OCI-LY7 (cell line): ENCODE data around the gene FAM222A. TPM values are rescaled to one million over a fixed set of nuclear protein-coding genes. Genes with fewer than 3 reads are reported as not detected.

Source experiments
- BruUV-seq: library from RNA; stranded (reverse); fragments of 400-500 nt; replicated peaks from 2 replicates; lab custom pipeline; 2021; lab: Mats Ljungman, UMichigan
- CTCF ChIA-PET: fragments of 300-600 bp; sonication (Branson Sonifier 250); formaldehyde crosslinking; loops from one replicate; lab custom pipeline; 2022; ENCODE audit warnings: antibody characterized with exemption; ENCODE audit not compliant: unreplicated experiment; lab: Charles Lee
- POLR2A ChIA-PET: fragments of 300-600 bp; sonication (Branson Sonifier 250); formaldehyde crosslinking; loops from one replicate; lab custom pipeline; 2022; ENCODE audit warnings: antibody characterized with exemption; lab: Charles Lee
- DNase-seq: peaks from one replicate; pipeline ENCODE4 v3.0.0-alpha.2; 2015; ENCODE audit warnings: low spot score
- H2AFZ ChIP-seq: fragments of 200-600 bp; sonication (generic), shearing (Covaris generic); 2 replicates; pipeline ENCODE4 v1.6.1; 2014; ENCODE audit warnings: mild to moderate bottlenecking, antibody characterized with exemption, low read length, moderate library complexity
- H3K27ac ChIP-seq: fragments of 200-600 bp; sonication (generic); 2 replicates; pipeline ENCODE4 v1.5.1; 2014; ENCODE audit warnings: mixed run types, low read depth, mild to moderate bottlenecking, moderate library complexity, low read length, inconsistent platforms; ENCODE audit not compliant: poor library complexity, severe bottlenecking
- H3K36me3 ChIP-seq: fragments of 200-600 bp; sonication (generic); 2 replicates; pipeline ENCODE4 v1.6.1; 2014; ENCODE audit warnings: mild to moderate bottlenecking, antibody characterized with exemption, low read length, moderate library complexity, mixed read lengths; ENCODE audit not compliant: insufficient read depth
- H3K4me1 ChIP-seq: fragments of 200-600 bp; sonication (generic); 2 replicates; pipeline ENCODE4 v1.5.1; 2014; ENCODE audit warnings: mild to moderate bottlenecking, low read length; ENCODE audit not compliant: insufficient read depth, poor library complexity, severe bottlenecking
- H3K4me2 ChIP-seq: fragments of 200-600 bp; sonication (generic); 2 replicates; pipeline ENCODE4 v1.6.1; 2014; ENCODE audit warnings: mild to moderate bottlenecking, low read length
- H3K4me3 ChIP-seq: fragments of 200-600 bp; sonication (generic); 2 replicates; pipeline ENCODE4 v1.5.1; 2014; ENCODE audit warnings: mild to moderate bottlenecking, low read depth, low read length; ENCODE audit not compliant: poor library complexity, severe bottlenecking
- H3K79me2 ChIP-seq: fragments of 200-600 bp; sonication (generic); 2 replicates; pipeline ENCODE4 v1.6.1; 2016; ENCODE audit warnings: low read depth, mild to moderate bottlenecking, low read length, moderate library complexity, mixed read lengths; ENCODE audit not compliant: insufficient read depth
- H3K9me2 ChIP-seq: fragments of 200-600 bp; sonication (generic); 2 replicates; pipeline ENCODE4 v1.6.1; 2016; ENCODE audit warnings: mild to moderate bottlenecking, low read length, mixed read lengths; ENCODE audit not compliant: insufficient read depth
- H3K9me3 ChIP-seq: fragments of 200-600 bp; sonication (generic); 2 replicates; pipeline ENCODE4 v1.6.1; 2014; ENCODE audit warnings: mild to moderate bottlenecking, mixed run types, low read length, mixed read lengths
- H4K20me1 ChIP-seq: fragments of 200-600 bp; sonication (generic); 2 replicates; pipeline ENCODE4 v1.6.1; 2014; ENCODE audit warnings: mild to moderate bottlenecking, antibody characterized with exemption, low read length, moderate library complexity, mixed read lengths; ENCODE audit not compliant: insufficient read depth
- CTCF ChIP-seq: fragments of 200-600 bp; sonication (generic); conservative IDR thresholded peaks from 2 replicates; pipeline ENCODE4 v1.5.1; 2014; ENCODE audit warnings: mild to moderate bottlenecking, antibody characterized with exemption, low read length, moderate library complexity, mixed read lengths
- EZH2phosphoT487 ChIP-seq: fragments of 200-600 bp; sonication (generic); IDR thresholded peaks from 2 replicates; pipeline ENCODE4 v1.6.1; 2018; ENCODE audit warnings: low read depth, borderline replicate concordance, mild to moderate bottlenecking, mixed run types, antibody characterized with exemption, low read length, moderate library complexity, mixed read lengths
- intact Hi-C: fragments of 100-400 bp; cut with micrococcal nuclease; formaldehyde crosslinking; loops from one replicate; pipeline ENCODE4 v1.10.0; 2022; ENCODE audit not compliant: unreplicated experiment
- total RNA-seq, 2 experiments: library from RNA; depleted of rRNA in 1 of 2; stranded (reverse); fragments of >200 nt in 1 of 2; shearing (Covaris generic) in 1 of 2; gene quantifications; 2 replicates each; pipeline ENCODE4 v1.2.3, GENCODE V29; 2014 to 2022

Gene FAM222A
- total RNA-seq, 2 experiments from 2014 or later: 0.98 to 1.8 TPM

- Histone ChIP-seq H3K9me3 (no peaks in the 10 kb centered on the region), H3K4me3 (no peak overlapping the region), H3K27ac (no peak overlapping the region), H3K4me1 (no peaks in the 10 kb centered on the region), H3K36me3 (no peaks in the 10 kb centered on the region), H2AFZ (no peak overlapping the region), H3K79me2 (no peaks in the 10 kb centered on the region), H3K4me2 (no peak overlapping the region), H4K20me1 (no peaks in the 10 kb centered on the region), H3K9me2 (no peaks in the 10 kb centered on the region)
- intact Hi-C loops: no loop called here
- ChIA-PET POLR2A (no interaction called here), CTCF (no interaction called here)
- DNase-seq: no peak
- TF ChIP-seq EZH2phosphoT487 (no peak), CTCF (no peak)
- BruUV-seq: no TSS peak
These were observed 104.6 kb downstream of the FAM222A start for GRCh38 chr12:109818253-109818652.

GRCh38 chr12:109818905-109819500 lies 105.4 kb downstream of the FAM222A start:
- TF ChIP-seq EZH2phosphoT487 (no peak), CTCF (no peak)
- Histone ChIP-seq H4K20me1 (no peaks in the 10 kb centered on the region), H3K27ac (no peak overlapping the region), H3K36me3 (no peaks in the 10 kb centered on the region), H2AFZ (no peak overlapping the region), H3K4me3 (no peak overlapping the region), H3K4me2 (no peak overlapping the region), H3K4me1 (no peaks in the 10 kb centered on the region), H3K9me3 (no peaks in the 10 kb centered on the region), H3K79me2 (no peaks in the 10 kb centered on the region), H3K9me2 (no peaks in the 10 kb centered on the region)
- BruUV-seq: no TSS peak
- intact Hi-C loops: no loop called here
- DNase-seq: no peak
- ChIA-PET CTCF (interaction anchor here (0.6 kb wide), 1 partner anchor 23 kb away, joined by 3 read pairs; no protein-coding TSS in a partner anchor), POLR2A (no interaction called here)

Other genes starting within 250 kb of the FAM222A start
- gene KCTD10, start 236.5 kb upstream of the FAM222A start, total RNA-seq (2014; rRNA removed; shearing (Covaris generic)): 26.4 and 28.1 TPM in 2 replicates
- 43.5 and 45.7 TPM in 2 replicates for gene KCTD10, start 236.5 kb upstream of the FAM222A start, total RNA-seq (2022)
- gene UBE3B, start 236.2 kb upstream of the FAM222A start, total RNA-seq (2014; rRNA removed; shearing (Covaris generic)): 21.2 and 32.6 TPM in 2 replicates
- gene UBE3B, start 236.2 kb upstream of the FAM222A start, total RNA-seq (2022): 27.8 and 32.7 TPM in 2 replicates
- 44.1 and 59.8 TPM in 2 replicates for gene MMAB, start 140.3 kb upstream of the FAM222A start, total RNA-seq (2014; rRNA removed; shearing (Covaris generic))
- gene MMAB, start 140.3 kb upstream of the FAM222A start, total RNA-seq (2022): 90.0 and 93.0 TPM in 2 replicates
- 20.0 and 27.0 TPM in 2 replicates for gene MVK, start 140.0 kb upstream of the FAM222A start, total RNA-seq (2014; rRNA removed; shearing (Covaris generic))
- gene MVK, start 140.0 kb upstream of the FAM222A start, total RNA-seq (2022): 35.2 and 47.4 TPM in 2 replicates
- 2.1 TPM in 1 of 2 replicates, not detected in the other for gene TRPV4, start 119.6 kb downstream of the FAM222A start, total RNA-seq (2014; rRNA removed; shearing (Covaris generic))
- gene TRPV4, start 119.6 kb downstream of the FAM222A start, total RNA-seq (2022): not detected in 2 replicates
- 18.6 and 24.0 TPM in 2 replicates for gene GLTP, start 166.7 kb downstream of the FAM222A start, total RNA-seq (2014; rRNA removed; shearing (Covaris generic))
- 27.1 and 27.3 TPM in 2 replicates for gene GLTP, start 166.7 kb downstream of the FAM222A start, total RNA-seq (2022)
- gene TCHP, start 186.4 kb downstream of the FAM222A start, total RNA-seq (2014; rRNA removed; shearing (Covaris generic)): 13.3 and 15.0 TPM in 2 replicates
- 28.2 and 29.8 TPM in 2 replicates for gene TCHP, start 186.4 kb downstream of the FAM222A start, total RNA-seq (2022)